ENCODE measurements around the gene C16orf96. TPM values are rescaled to one million over a fixed set of nuclear protein-coding genes. Genes with fewer than 3 reads are reported as not detected.

Gene C16orf96
- total and polyA plus RNA-seq, 2 donors from 2014 or later = 0.13 to 0.16 TPM

- no peaks in the 10 kb centered on the region for H3K36me3 ChIP-seq (ENCODE audit: control insufficient read depth in 2 of 3, insufficient read depth in 3 of 3, low read length in 3 of 3)
- no peak overlapping the region for H3K27ac ChIP-seq (ENCODE audit: low read depth in 2 of 2, low read length in 2 of 2)
- FAIRE-seq = no peak
- H3K9ac ChIP-seq (ENCODE audit: low read length in 3 of 3) = no peak overlapping the region
- no peaks in the 10 kb centered on the region for H3K9me3 ChIP-seq (ENCODE audit: control insufficient read depth in 2 of 3, insufficient read depth in 1 of 3, low read length in 3 of 3)
- no peak overlapping the region for H3K4me3 ChIP-seq (ENCODE audit: low read length in 3 of 3)
- no peak for TF ChIP-seq CTCF (IDR thresholded peaks at IDR 0.05; ENCODE audit: borderline replicate concordance, extremely low read depth, insufficient read depth)
- no peaks in the 10 kb centered on the region for H3K27me3 ChIP-seq (ENCODE audit: control insufficient read depth, insufficient read depth, low read length)
- intact Hi-C loops (cut with DNase I) = no loop called here
- no peaks in the 10 kb centered on the region for H3K4me1 ChIP-seq (ENCODE audit: control insufficient read depth in 2 of 3, insufficient read depth in 2 of 3, low read depth in 1 of 3, low read length in 3 of 3)
- no peak for DNase-seq
Observed at GRCh38 chr16:4639899-4640509, 83.9 kb downstream of the C16orf96 start.

- DNase-seq = no peak
- H3K4me1 ChIP-seq (ENCODE audit: control insufficient read depth in 2 of 3, insufficient read depth in 2 of 3, low read depth in 1 of 3, low read length in 3 of 3) = no peaks in the 10 kb centered on the region
- no peak overlapping the region for H3K4me3 ChIP-seq (ENCODE audit: low read length in 3 of 3)
- no peak for TF ChIP-seq CTCF (IDR thresholded peaks at IDR 0.05; ENCODE audit: borderline replicate concordance, extremely low read depth, insufficient read depth)
- no peaks in the 10 kb centered on the region for H3K9me3 ChIP-seq (ENCODE audit: control insufficient read depth in 2 of 3, insufficient read depth in 1 of 3, low read length in 3 of 3)
- H3K9ac ChIP-seq (ENCODE audit: low read length in 3 of 3) = no peak overlapping the region
- no peaks in the 10 kb centered on the region for H3K36me3 ChIP-seq (ENCODE audit: control insufficient read depth in 2 of 3, insufficient read depth in 3 of 3, low read length in 3 of 3)
- no peak overlapping the region for H3K27ac ChIP-seq (ENCODE audit: low read depth in 2 of 2, low read length in 2 of 2)
- FAIRE-seq = no peak
- H3K27me3 ChIP-seq (ENCODE audit: control insufficient read depth, insufficient read depth, low read length) = no peaks in the 10 kb centered on the region
- intact Hi-C loops (cut with DNase I) = no loop called here
Observed at GRCh38 chr16:4640572-4641305, 84.6 kb downstream of the C16orf96 start.

GRCh38 chr16:4641306-4641687 is 85.2 kb downstream of the C16orf96 start:
- H3K9ac ChIP-seq (ENCODE audit: low read length in 3 of 3) = no peak overlapping the region
- H3K36me3 ChIP-seq (ENCODE audit: control insufficient read depth in 2 of 3, insufficient read depth in 3 of 3, low read length in 3 of 3) = no peaks in the 10 kb centered on the region
- no peak for TF ChIP-seq CTCF (IDR thresholded peaks at IDR 0.05; ENCODE audit: borderline replicate concordance, extremely low read depth, insufficient read depth)
- H3K4me3 ChIP-seq (ENCODE audit: low read length in 3 of 3) = no peak overlapping the region
- FAIRE-seq (no peak), DNase-seq (no peak)
- H3K27ac ChIP-seq (ENCODE audit: low read depth in 2 of 2, low read length in 2 of 2) = no peak overlapping the region
- no peaks in the 10 kb centered on the region for H3K4me1 ChIP-seq (ENCODE audit: control insufficient read depth in 2 of 3, insufficient read depth in 2 of 3, low read depth in 1 of 3, low read length in 3 of 3)
- intact Hi-C loops (cut with DNase I) = no loop called here
- no peaks in the 10 kb centered on the region for H3K27me3 ChIP-seq (ENCODE audit: control insufficient read depth, insufficient read depth, low read length)
- no peaks in the 10 kb centered on the region for H3K9me3 ChIP-seq (ENCODE audit: control insufficient read depth in 2 of 3, insufficient read depth in 1 of 3, low read length in 3 of 3)
